ENCODE results near the gene FAM184A. TPM values are rescaled to one million over a fixed set of nuclear protein-coding genes. Genes with fewer than 3 reads are reported as not detected.

The FAM184A gene
- total and polyA plus RNA-seq, 12 donors: 0.91 to 5.2 (median 2.7) TPM

DNA sequence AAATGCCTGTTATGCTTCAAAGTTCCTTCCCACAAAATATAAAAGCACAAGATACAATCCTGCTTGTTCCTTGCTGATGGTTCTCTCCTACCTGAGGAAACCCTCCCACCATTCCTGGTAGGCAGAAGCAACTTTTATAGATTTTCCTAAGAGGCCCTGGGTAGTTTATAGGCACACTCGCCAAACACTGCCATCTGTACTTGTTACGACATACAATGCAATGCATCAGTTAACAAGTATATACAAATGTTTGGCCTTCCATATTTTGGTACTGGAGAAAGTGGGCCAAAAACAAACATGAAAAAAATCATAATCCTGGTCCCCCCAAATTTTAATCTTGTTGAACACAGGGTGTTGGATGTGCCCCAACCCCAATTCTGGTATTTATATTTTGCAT is 160.1 kb downstream of the FAM184A start:
- Histone ChIP-seq H3K27me3 (no peaks in the 10 kb centered on the region), H3K9me3 (replicated peaks in 1 of 3) (no peaks in the 10 kb centered on the region), H3K36me3 (replicated peaks in 1 of 2) (peaks cover 0 to 22% of the 10 kb centered on the region in 2 donors), H3K4me1 (replicated peaks in 1 of 2) (no peaks in the 10 kb centered on the region), H3K4me3 (no peak overlapping the region), H3K27ac (no peak overlapping the region)
- 89 to 97% (median 95%) methylated on average over 2 of the region's 2 CpGs for WGBS, 4 donors
- intact Hi-C loops (cut with DNase I): no loop called here
- no peak for TF ChIP-seq POLR2A (IDR thresholded peaks at IDR 0.05)
- TF ChIP-seq CTCF (IDR thresholded peaks at IDR 0.05): no peak
- no peak for DNase-seq

- Histone ChIP-seq H3K4me1 (replicated peaks in 1 of 2) (no peaks in the 10 kb centered on the region), H3K36me3 (replicated peaks in 1 of 2) (peaks cover 0 to 23% of the 10 kb centered on the region in 2 donors), H3K9me3 (replicated peaks in 1 of 3) (no peaks in the 10 kb centered on the region), H3K4me3 (no peak overlapping the region), H3K27me3 (no peaks in the 10 kb centered on the region), H3K27ac (no peak overlapping the region)
- intact Hi-C loops (cut with DNase I): no loop called here
- no peak for DNase-seq
- TF ChIP-seq CTCF (IDR thresholded peaks at IDR 0.05): no peak
- no peak for TF ChIP-seq POLR2A (IDR thresholded peaks at IDR 0.05)
- 84 to 95% (median 93%) methylated on average over 5 of the region's 5 CpGs for WGBS, 4 donors
These were observed 160.7 kb downstream of the FAM184A start for GRCh38 chr6:118917546-118918328.

GRCh38 chr6:118914598-118914997 is 163.9 kb downstream of the FAM184A start:
- peaks cover 0 to 8% of the 10 kb centered on the region in 2 donors for H3K36me3 ChIP-seq (replicated peaks in 1 of 2)
- H3K9me3 ChIP-seq (replicated peaks in 1 of 3): no peaks in the 10 kb centered on the region
- no peak overlapping the region for H3K27ac ChIP-seq
- H3K4me3 ChIP-seq: no peak overlapping the region
- H3K4me1 ChIP-seq (replicated peaks in 1 of 2): no peaks in the 10 kb centered on the region
- TF ChIP-seq CTCF (IDR thresholded peaks at IDR 0.05) (no peak), POLR2A (IDR thresholded peaks at IDR 0.05) (no peak)
- intact Hi-C loops (cut with DNase I): no loop called here
- no peaks in the 10 kb centered on the region for H3K27me3 ChIP-seq
- DNase-seq: no peak

GRCh38 chr6:118913161-118913560 is 165.3 kb downstream of the FAM184A start:
- peaks cover 0 to 20% of the 10 kb centered on the region in 2 donors for H3K36me3 ChIP-seq (replicated peaks in 1 of 2)
- no peaks in the 10 kb centered on the region for H3K9me3 ChIP-seq (replicated peaks in 1 of 3)

More at GRCh38 chr6:118913161-118913560, 165.3 kb downstream of the FAM184A start:
- H3K4me3 ChIP-seq: no peak overlapping the region
- no peak for DNase-seq
- no peak for TF ChIP-seq POLR2A (IDR thresholded peaks at IDR 0.05)
- TF ChIP-seq CTCF (IDR thresholded peaks at IDR 0.05): no peak
- no peaks in the 10 kb centered on the region for H3K27me3 ChIP-seq
- H3K4me1 ChIP-seq (replicated peaks in 1 of 2): no peaks in the 10 kb centered on the region
- WGBS, 4 donors: 87 to 93% (median 88%) methylated on average over 2 of the region's 2 CpGs
- intact Hi-C loops (cut with DNase I): no loop called here
- no peak overlapping the region for H3K27ac ChIP-seq
